B cell (primary cell): ENCODE measurements around the gene ADGRA3. TPM values are rescaled to one million over a fixed set of nuclear protein-coding genes. Genes with fewer than 3 reads are reported as not detected.

Experiments used
- ATAC-seq: fragments of 200-7000 bp; cut with Tn5 transposase; one replicate; pipeline ENCODE4 v1.10.0; 2021; ENCODE audit warnings: low read depth, mild to moderate bottlenecking, moderate number of reproducible peaks, moderate library complexity
- CTCF ChIA-PET: fragments of 350-600 bp; sonication (Branson Sonifier 250); formaldehyde crosslinking; loops from one replicate; lab custom pipeline; 2021; ENCODE audit warnings: antibody characterized with exemption, inconsistent platforms; lab: Charles Lee
- POLR2A ChIA-PET: fragments of 350-600 bp; sonication (Branson Sonifier 250); formaldehyde crosslinking; loops from one replicate; lab custom pipeline; 2021; ENCODE audit warnings: antibody characterized with exemption; lab: Charles Lee
- DNase-seq: peaks from one replicate; pipeline ENCODE4 v3.0.0; 2013
- H2AFZ ChIP-seq: 2 replicates; pipeline ENCODE4 v1.6.1; 2012; ENCODE audit warnings: mild to moderate bottlenecking, low read depth, low read length; ENCODE audit not compliant: insufficient read depth, poor library complexity, severe bottlenecking
- H3K27ac ChIP-seq, 2 donors: 1 replicate in 1 of 2; 2 replicates in 1 of 2; pipeline ENCODE4 v1.5.1; 2012 to 2013; ENCODE audit warnings: low read length in 2 of 2, mild to moderate bottlenecking in 2 of 2, moderate library complexity in 1 of 2
- H3K27me3 ChIP-seq, 4 experiments: fragments of 200-600 bp in 1 of 4; sonication (generic) in 1 of 4; replicated peaks in 1 of 4; 1 replicate in 2 of 4; 2 replicates in 2 of 4; pipeline versions ENCODE4 v1.6.1 to v1.7.0; 2013 to 2016; ENCODE audit warnings: low read length in 3 of 4, mild to moderate bottlenecking in 2 of 4, mixed read lengths in 1 of 4, moderate library complexity in 1 of 4; ENCODE audit not compliant: insufficient read depth in 4 of 4, control insufficient read depth in 3 of 4; ENCODE audit errors: control extremely low read depth in 1 of 4
- H3K36me3 ChIP-seq, 2 experiments: replicated peaks in 1 of 2; 1 replicate in 1 of 2; 2 replicates in 1 of 2; pipeline versions ENCODE4 v1.6.1 to v1.7.1; 2013; ENCODE audit warnings: low read length in 1 of 2; ENCODE audit not compliant: insufficient read depth in 2 of 2, control insufficient read depth in 1 of 2; ENCODE audit errors: control extremely low read depth in 1 of 2, extremely low read depth in 1 of 2
- H3K4me1 ChIP-seq, 2 donors: fragments of 200-600 bp in 1 of 2; sonication (generic) in 1 of 2; 1 replicate in 1 of 2; 2 replicates in 1 of 2; pipeline versions ENCODE4 v1.5.1 to v1.6.1; 2013 to 2017; ENCODE audit warnings: low read length in 2 of 2; ENCODE audit not compliant: control insufficient read depth in 2 of 2, insufficient read depth in 2 of 2
- H3K4me2 ChIP-seq: replicated peaks from 2 replicates; pipeline ENCODE3; 2012; ENCODE audit warnings: mild to moderate bottlenecking, low read depth, low read length; ENCODE audit not compliant: poor library complexity, severe bottlenecking
- H3K4me3 ChIP-seq, 5 experiments: fragments of 200-600 bp in 1 of 5; sonication (generic) in 1 of 5; 1 replicate in 3 of 5; 2 replicates in 2 of 5; pipeline versions ENCODE4 v1.5.1 to v1.7.0; 2011 to 2016; ENCODE audit warnings: low read length in 4 of 5, mild to moderate bottlenecking in 4 of 5, low read depth in 2 of 5, control low read depth in 1 of 5, moderate library complexity in 1 of 5; ENCODE audit not compliant: insufficient read depth in 1 of 5; ENCODE audit errors: control extremely low read depth in 1 of 5, extremely low read depth in 1 of 5
- H3K79me2 ChIP-seq: fragments of 200-600 bp; sonication (generic); one replicate; pipeline ENCODE4 v1.6.0; 2016; ENCODE audit warnings: low read length; ENCODE audit not compliant: control insufficient read depth, insufficient read depth
- H3K9ac ChIP-seq: fragments of 200-600 bp; sonication (generic); 2 replicates; pipeline ENCODE4 v1.6.1; 2017; ENCODE audit warnings: mild to moderate bottlenecking, low read length, moderate library complexity
- H3K9me3 ChIP-seq, 3 donors: one replicate each; pipeline versions ENCODE4 v1.6.1 to v1.7.1; 2013; ENCODE audit warnings: low read length in 2 of 3; ENCODE audit not compliant: control insufficient read depth in 2 of 3, insufficient read depth in 1 of 3; ENCODE audit errors: control extremely low read depth in 1 of 3
- H4K20me1 ChIP-seq: 2 replicates; pipeline ENCODE4 v1.6.0; 2012; ENCODE audit warnings: mild to moderate bottlenecking, low read length; ENCODE audit not compliant: insufficient read depth, control insufficient read depth, poor library complexity, severe bottlenecking
- H3K27ac Mint-ChIP-seq: one replicate; pipeline ENCODE4 v1.8.0; 2021; ENCODE audit warnings: mixed read lengths
- H3K27me3 Mint-ChIP-seq: one replicate; pipeline ENCODE4 v1.8.0; 2021; ENCODE audit warnings: mixed read lengths
- H3K4me1 Mint-ChIP-seq: one replicate; pipeline ENCODE4 v1.8.0; 2021; ENCODE audit warnings: mixed read lengths
- H3K4me3 Mint-ChIP-seq: one replicate; pipeline ENCODE4 v1.8.0; 2021; ENCODE audit warnings: mixed read lengths
- H3K9me3 Mint-ChIP-seq: one replicate; pipeline ENCODE4 v1.8.0; 2022; ENCODE audit warnings: mixed read lengths; ENCODE audit not compliant: insufficient read depth
- CTCF ChIP-seq: fragments of 200-600 bp; IDR thresholded peaks from one replicate; pipeline ENCODE4 v1.8.0; 2022; ENCODE audit warnings: antibody characterized with exemption, mild to moderate bottlenecking
- EZH2 ChIP-seq: IDR thresholded peaks from 2 replicates; pipeline ENCODE4 v1.6.1; 2012; ENCODE audit warnings: borderline replicate concordance, low read depth, mild to moderate bottlenecking, moderate library complexity, low read length; ENCODE audit not compliant: insufficient read depth, poor library complexity, severe bottlenecking
- WGBS: methylation state at CpG from one replicate; pipeline ENCODE4 v1.1.5; 2013; ENCODE audit warnings: missing lambda C conversion rate; ENCODE audit not compliant: insufficient coverage; 5-methylcytosine and 5-hydroxymethylcytosine counted together
- intact Hi-C: fragments of 100-400 bp; cut with micrococcal nuclease; formaldehyde crosslinking; loops from one replicate; pipeline ENCODE4 v1.10.0; 2022
- polyA plus RNA-seq: library from polyadenylated mRNA; depleted of rRNA; stranded (reverse); fragments of >200 nt; gene quantifications from 2 replicates; pipeline ENCODE4 v1.2.3, GENCODE V29; 2012
- total RNA-seq, 2 donors: library from RNA; stranded (reverse); fragments of 120-200 nt in 1 of 2; gene quantifications; 1 replicate in 1 of 2; 2 replicates in 1 of 2; pipeline versions ENCODE4 v1.2.3 to v1.2.4, GENCODE V29; 2013 to 2022

The ADGRA3 gene
- total and polyA plus RNA-seq, 2 donors (not counting 1 experiment from before 2014, with no cell fraction given), result 0.25 TPM; not detected in 1

- Histone ChIP-seq H3K4me2 (no peak overlapping the region), H2AFZ (no peak overlapping the region), H3K4me1 (no peaks in the 10 kb centered on the region), H3K9ac (no peak overlapping the region), H4K20me1 (no peaks in the 10 kb centered on the region), H3K4me3 (no peak overlapping the region), H3K79me2 (no peaks in the 10 kb centered on the region), H3K27me3 (no peaks in the 10 kb centered on the region), H3K27ac (no peak overlapping the region), H3K9me3 (peaks cover 0 to 2% (median 0%) of the 10 kb centered on the region in 3 donors), H3K36me3 (no peaks in the 10 kb centered on the region)
- H3K4me1 Mint-ChIP-seq, result no peaks in the 10 kb centered on the region
- WGBS, result 100% methylated on average over 2 of the region's 4 CpGs
- ChIA-PET CTCF (no interaction called here), POLR2A (no interaction called here)
- no peaks in the 10 kb centered on the region for H3K27me3 Mint-ChIP-seq
- TF ChIP-seq EZH2 (no peak), CTCF (no peak)
- DNase-seq, result no peak
- intact Hi-C loops, result no loop called here
- peaks cover 4% of the 10 kb centered on the region for H3K9me3 Mint-ChIP-seq
- H3K27ac Mint-ChIP-seq, result no peak overlapping the region
- H3K4me3 Mint-ChIP-seq, result no peak overlapping the region
- ATAC-seq, result no peak
These were observed 43.8 kb downstream of the ADGRA3 start for GRCh38 chr4:22471999-22472461.

GRCh38 chr4:22471419-22471818 lies 44.4 kb downstream of the ADGRA3 start:
- no peak overlapping the region for H3K4me3 Mint-ChIP-seq
- peaks cover 4% of the 10 kb centered on the region for H3K9me3 Mint-ChIP-seq
- DNase-seq (no peak), ATAC-seq (no peak)
- POLR2A ChIA-PET, result no interaction called here
- H3K4me2 ChIP-seq, result no peak overlapping the region
- peaks cover 0 to 2% (median 0%) of the 10 kb centered on the region in 3 donors for H3K9me3 ChIP-seq
- H3K36me3 ChIP-seq, result no peaks in the 10 kb centered on the region
- H3K27me3 ChIP-seq, result no peaks in the 10 kb centered on the region
- H3K27me3 Mint-ChIP-seq, result no peaks in the 10 kb centered on the region
- no peak overlapping the region for H3K27ac ChIP-seq
- no peaks in the 10 kb centered on the region for H3K79me2 ChIP-seq
- H3K4me1 ChIP-seq, result no peaks in the 10 kb centered on the region
- H3K4me1 Mint-ChIP-seq, result no peaks in the 10 kb centered on the region
- no peaks in the 10 kb centered on the region for H4K20me1 ChIP-seq
- intact Hi-C loops, result no loop called here
- H3K9ac ChIP-seq, result no peak overlapping the region
- WGBS, result no CpG with 5 or more reads among the region's 4 CpGs
- TF ChIP-seq EZH2, result no peak
- no peak for TF ChIP-seq CTCF
- CTCF ChIA-PET, result no interaction called here
- H3K27ac Mint-ChIP-seq, result no peak overlapping the region
- H2AFZ ChIP-seq, result no peak overlapping the region
- no peak overlapping the region for H3K4me3 ChIP-seq
